HG02678 (cell line): ENCODE results near the gene LMAN2.

Experiments
- ATAC-seq: cut with Tn5 transposase; IDR thresholded peaks from one replicate; pipeline ENCODE4 v1.9.1; 2021; ENCODE audit warnings: mild to moderate bottlenecking, moderate library complexity; ENCODE audit not compliant: unreplicated experiment

LMAN2 gene

GRCh38 chr5:177351392-177352329 lies at the start of gene LMAN2:
Gene LMAN2 (minus strand): TSS chr5:177351668. CDS start chr5:177351647, 21 bp downstream.
- ATAC-seq: peak; percentile 93

GRCh38 chr5:177399997-177400868 lies 48.8 kb upstream of the LMAN2 start, which contains the start of gene PFN3:
Gene PFN3 (minus strand): TSS chr5:177400661. CDS start chr5:177400576, 85 bp downstream.
- ATAC-seq: no peak

DNA sequence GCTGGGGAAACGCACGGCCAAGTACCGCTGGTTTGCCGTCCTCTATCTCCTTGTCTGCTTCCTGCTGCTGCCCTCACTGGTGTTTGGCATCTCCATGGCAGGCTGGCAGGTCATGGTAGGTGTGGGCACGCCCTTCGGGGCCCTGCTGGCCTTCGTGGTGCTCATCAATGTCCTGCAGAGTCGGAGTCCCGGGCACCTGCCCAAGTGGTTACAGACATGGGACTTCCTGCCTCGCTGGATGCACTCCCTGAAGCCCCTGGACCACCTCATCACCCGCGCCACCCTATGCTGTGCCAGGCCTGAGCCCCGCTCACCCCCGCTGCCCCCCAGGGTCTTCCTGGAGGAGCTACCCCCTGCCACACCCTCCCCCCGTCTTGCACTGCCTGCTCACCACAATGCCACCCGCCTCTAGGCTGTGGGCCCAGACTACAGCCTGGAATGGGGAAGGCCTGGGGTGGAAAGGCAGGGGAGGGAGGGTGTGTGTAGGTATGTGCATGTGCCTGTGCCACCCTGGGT lies 46.5 kb upstream of the LMAN2 start:
- ATAC-seq: no peak

DNA sequence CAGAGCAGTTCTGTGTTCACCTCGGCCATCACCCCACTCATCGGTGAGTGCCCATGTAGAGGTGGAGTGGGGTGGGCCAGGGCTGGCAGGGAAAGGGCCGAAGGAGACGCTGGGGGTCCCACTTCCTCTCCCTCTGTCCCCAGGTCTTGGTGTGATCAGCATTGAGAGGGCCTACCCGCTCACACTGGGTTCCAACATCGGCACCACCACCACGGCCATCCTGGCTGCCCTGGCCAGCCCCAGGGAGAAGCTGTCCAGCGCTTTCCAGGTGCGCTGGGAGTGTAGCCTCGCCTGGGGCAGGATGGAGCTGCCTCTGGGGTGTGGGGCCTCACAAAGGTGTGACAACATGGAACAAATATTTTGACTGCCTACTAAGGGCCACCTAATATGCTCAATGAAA lies 45.3 kb upstream of the LMAN2 start:
- ATAC-seq: no peak

- no peak for ATAC-seq
These were observed 44.6 kb upstream of the LMAN2 start for GRCh38 chr5:177396078-177396477.

- no peak for ATAC-seq
These were observed 42.5 kb upstream of the LMAN2 start for GRCh38 chr5:177393990-177394389.

DNA sequence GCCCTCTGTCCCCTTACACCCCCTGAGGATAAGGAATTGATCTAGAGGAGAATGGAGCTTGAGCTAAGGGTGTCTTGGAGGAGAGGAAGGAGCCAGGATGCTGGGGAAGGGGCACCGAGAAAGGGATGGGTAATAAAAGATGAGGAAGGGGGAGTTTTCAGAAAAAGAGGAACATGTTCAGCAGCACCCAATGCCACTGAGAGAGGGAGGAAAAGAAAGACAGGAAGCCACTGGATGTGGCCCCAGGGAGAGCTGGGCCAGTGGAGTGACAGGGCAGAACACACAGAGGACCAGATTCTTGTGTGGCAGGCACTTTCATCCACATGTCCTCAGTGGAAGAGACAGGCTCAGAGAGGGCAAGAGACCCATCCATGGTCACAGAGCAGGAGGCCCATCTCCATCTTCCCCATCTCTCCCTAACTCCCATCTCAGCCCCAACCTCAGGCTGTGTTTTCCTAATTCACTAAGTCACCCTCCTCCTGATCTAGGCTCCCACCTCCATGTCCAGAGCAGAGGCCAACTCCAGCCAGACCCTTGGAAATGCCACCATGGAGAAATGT lies 41.8 kb upstream of the LMAN2 start:
- no peak for ATAC-seq

DNA sequence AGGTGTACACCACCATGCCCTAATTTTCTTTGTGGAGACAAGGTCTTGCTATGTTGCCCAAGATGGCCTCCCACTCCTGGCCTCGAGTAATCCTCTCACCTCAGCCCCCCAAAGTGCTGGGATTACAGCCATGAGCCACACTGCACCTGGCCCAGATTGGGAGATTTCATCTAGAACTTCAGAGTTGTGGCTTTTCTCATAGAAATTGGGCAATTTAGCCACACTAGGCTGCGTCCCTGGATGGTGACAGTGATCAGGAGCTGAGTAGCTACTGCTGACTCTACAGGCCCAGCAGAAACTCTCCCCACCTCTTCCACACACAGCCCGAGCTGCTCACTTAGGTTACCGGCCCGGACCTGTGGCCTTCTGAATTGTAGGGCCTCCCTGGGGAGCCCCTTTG lies 41.3 kb upstream of the LMAN2 start:
- no peak for ATAC-seq

DNA sequence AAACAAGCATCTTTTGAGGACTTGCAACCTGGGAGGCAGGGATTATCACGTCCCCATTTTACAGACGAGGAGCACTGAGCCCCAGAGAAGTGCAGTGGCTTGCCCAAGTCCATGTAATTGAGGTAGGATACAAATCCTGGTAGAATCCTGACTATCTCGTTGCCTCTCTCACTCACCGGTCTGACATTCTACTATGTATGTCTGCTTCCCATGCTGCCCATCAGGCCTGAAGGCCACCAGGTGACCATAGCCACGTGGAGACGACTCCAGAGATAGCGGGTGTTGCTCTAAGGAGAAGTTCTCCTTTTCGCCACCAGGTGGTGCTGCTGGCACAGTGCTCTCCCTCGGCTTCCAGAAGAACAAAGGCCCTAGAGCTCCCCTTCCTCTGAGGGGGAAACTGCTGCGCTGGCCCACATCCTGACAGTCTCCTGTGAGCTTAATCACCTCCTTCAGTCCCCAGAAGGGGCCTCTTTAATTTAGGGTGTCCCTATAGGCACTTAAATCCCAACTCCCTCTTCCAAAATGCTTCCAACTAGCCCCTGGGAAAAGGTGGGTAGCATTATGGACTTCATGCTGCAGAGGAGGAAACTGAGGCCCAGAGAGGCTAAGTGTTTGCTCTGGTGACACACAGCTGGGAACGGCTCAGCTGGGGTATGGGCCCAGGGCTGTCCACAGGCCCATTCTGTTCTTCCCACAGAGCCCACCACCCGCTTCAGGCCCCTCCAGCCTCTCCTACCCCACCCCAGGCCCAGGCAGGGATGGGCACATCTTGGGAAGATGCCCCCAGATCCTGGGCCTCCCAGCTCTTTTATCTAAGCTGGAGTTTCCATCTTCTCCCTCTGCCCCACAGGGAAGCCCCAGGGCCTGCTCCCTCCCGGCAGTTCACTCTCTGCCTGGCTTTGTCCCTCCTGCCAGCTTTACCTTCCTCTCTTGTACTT lies 39.2 kb upstream of the LMAN2 start:
- ATAC-seq: peak; percentile 61

DNA sequence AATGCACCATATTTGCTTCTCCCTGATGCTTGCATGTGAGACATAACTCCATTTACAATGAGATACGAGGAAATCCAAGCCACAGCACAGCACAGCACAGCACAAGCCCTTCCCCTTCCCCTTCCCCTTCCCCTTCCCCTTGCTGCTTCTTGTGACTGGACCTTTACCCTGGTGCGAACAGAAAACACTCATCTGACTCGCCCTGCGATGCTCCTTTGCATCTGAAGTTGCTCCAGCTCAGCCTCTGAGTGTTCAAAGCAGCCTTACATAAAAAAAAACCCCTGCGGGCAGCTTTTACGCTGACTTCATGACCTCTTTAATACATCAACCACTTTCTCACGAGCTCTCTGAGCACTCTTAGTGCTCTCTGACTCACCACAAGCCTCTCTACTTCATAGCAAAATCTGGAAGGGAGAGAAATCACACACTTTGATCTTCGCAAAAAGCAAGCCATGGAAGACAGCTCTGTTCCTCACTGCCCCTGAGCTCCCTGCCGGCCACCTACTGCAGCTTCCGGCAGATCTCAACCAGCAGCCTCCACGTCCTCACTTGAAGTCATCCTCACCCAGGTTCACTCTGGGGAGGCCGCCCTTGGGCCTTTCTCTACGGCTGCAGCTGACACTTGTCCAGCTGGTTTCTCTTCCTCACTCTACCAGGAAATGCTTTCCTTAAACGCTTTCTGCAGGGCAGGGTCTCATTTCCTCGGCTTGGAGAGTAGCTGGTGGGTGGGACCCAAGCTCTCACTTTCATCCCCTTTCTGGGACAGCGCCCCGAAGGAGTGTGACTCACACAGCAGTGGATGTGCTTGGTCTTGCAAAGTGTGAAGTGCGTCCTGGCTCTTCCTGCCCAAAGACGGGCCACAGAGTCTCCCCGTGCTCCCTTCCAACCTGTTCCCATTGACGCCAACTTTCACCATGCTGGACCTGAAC lies 38.0 kb upstream of the LMAN2 start:
- ATAC-seq: peak; percentile 54

- ATAC-seq: no peak
These were observed 37.1 kb upstream of the LMAN2 start for GRCh38 chr5:177388521-177389052.

DNA sequence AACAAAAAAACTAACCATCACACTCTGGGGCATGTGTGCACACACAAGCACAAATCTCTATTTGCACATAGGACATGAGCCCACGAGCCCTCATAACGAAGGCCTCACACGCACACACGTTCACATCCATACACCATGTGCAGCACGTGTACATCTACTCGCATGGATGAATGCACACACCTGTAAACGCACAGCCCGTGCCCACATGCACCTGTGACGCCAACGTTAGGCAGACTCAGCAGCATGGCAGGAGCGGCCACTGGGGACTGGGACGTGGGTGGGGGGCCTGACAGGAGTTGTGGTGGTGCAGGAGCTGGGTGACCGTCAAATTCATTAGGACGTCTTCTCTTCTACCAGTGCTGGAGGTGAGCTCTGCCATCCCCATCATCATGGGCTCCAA lies 35.9 kb upstream of the LMAN2 start:
- ATAC-seq: no peak

GRCh38 chr5:177386542-177386941 lies 35.1 kb upstream of the LMAN2 start:
- ATAC-seq: no peak

- no peak for ATAC-seq
These were observed 34.3 kb upstream of the LMAN2 start for GRCh38 chr5:177385720-177386119.

GRCh38 chr5:177384134-177384533 lies 32.7 kb upstream of the LMAN2 start, which contains the start of gene SLC34A1:
Gene SLC34A1 (plus strand): TSS chr5:177384434. CDS start chr5:177385742, 1,308 bp downstream.
- no peak for ATAC-seq

DNA sequence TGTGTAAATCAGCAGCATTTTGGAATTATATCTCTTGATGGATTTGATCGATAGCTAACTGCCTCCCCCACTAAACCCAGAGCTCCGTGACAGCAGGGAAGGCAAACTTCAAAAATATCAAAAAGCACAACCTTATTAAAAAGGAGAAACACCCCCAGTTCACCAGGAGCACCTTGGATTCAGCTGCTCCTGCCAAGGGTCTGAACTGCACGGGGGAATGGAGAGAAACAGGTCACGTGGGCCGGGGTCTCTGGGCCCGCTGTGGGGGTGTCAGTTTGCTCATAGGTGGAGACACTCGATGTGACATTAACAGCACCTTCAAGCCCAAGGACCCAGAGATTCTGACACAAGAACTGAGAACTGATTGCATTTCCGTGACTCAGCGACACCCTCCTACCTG lies 31.7 kb upstream of the LMAN2 start:
- ATAC-seq: no peak

- ATAC-seq: no peak
These were observed 31.1 kb upstream of the LMAN2 start for GRCh38 chr5:177382423-177383029.

- no peak for ATAC-seq
These were observed 29.3 kb upstream of the LMAN2 start for GRCh38 chr5:177380805-177381126.
